ENCODE measurements around the gene RPS16. TPM values are rescaled to one million over a fixed set of nuclear protein-coding genes. Genes with fewer than 3 reads are reported as not detected.

RPS16 gene
- total RNA-seq, 2 experiments from 2014 or later, result 3,249 to 3,324 TPM

- H3K27me3 Mint-ChIP-seq, result peaks cover 2% of the 10 kb centered on the region
- peaks cover 15% of the 10 kb centered on the region for H3K36me3 Mint-ChIP-seq (ENCODE audit: low read depth)
- H3K4me3 Mint-ChIP-seq, result peak overlapping the region; percentile 79
- H3K27ac Mint-ChIP-seq, result peak overlapping the region; percentile 87
- no peaks in the 10 kb centered on the region for H3K9me3 Mint-ChIP-seq
- ATAC-seq (no peak), DNase-seq (peak; percentile 37)
- ChIA-PET POLR2A (interaction anchor here (1.1 to 8.7 kb wide), 4 partner anchors 14 to 22 kb away, joined by 4 to 66 read pairs (median 18); partner anchors contain the start of gene RPS16), CTCF (interaction anchor here (1.5 to 2.2 kb wide), 3 partner anchors 16 to 120 kb away, joined by 3 to 7 read pairs (median 7); partner anchors contain the start of gene RPS16)
- intact Hi-C loops (cut with micrococcal nuclease), result loop anchor here (5.0 to 10.0 kb wide), 2 partner anchors 76 to 289 kb away; partner anchors contain the start of genes GMFG and PAK4
- peaks cover 29% of the 10 kb centered on the region for H3K4me1 Mint-ChIP-seq (ENCODE audit: low read depth)
- TF ChIP-seq, protein P1, sequence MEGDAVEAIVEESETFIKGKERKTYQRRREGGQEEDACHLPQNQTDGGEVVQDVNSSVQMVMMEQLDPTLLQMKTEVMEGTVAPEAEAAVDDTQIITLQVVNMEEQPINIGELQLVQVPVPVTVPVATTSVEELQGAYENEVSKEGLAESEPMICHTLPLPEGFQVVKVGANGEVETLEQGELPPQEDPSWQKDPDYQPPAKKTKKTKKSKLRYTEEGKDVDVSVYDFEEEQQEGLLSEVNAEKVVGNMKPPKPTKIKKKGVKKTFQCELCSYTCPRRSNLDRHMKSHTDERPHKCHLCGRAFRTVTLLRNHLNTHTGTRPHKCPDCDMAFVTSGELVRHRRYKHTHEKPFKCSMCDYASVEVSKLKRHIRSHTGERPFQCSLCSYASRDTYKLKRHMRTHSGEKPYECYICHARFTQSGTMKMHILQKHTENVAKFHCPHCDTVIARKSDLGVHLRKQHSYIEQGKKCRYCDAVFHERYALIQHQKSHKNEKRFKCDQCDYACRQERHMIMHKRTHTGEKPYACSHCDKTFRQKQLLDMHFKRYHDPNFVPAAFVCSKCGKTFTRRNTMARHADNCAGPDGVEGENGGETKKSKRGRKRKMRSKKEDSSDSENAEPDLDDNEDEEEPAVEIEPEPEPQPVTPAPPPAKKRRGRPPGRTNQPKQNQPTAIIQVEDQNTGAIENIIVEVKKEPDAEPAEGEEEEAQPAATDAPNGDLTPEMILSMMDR (IDR thresholded peaks at IDR 0.05), result no peak
Observed at GRCh38 chr19:39413272-39413910, 22.4 kb downstream of the RPS16 start.

GRCh38 chr19:39412867-39413271 is 22.9 kb downstream of the RPS16 start:
- ChIA-PET POLR2A (interaction anchor here (1.2 to 2.2 kb wide), 4 partner anchors 14 to 23 kb away, joined by 4 to 80 read pairs (median 10); partner anchors contain the start of gene RPS16), CTCF (interaction anchor here (1.0 to 2.3 kb wide), 7 partner anchors 13 to 201 kb away, joined by 6 to 153 read pairs (median 7); partner anchors contain the start of genes MED29, PAF1 and RPS16)
- Mint-ChIP-seq H3K9me3 (no peaks in the 10 kb centered on the region), H3K4me3 (peak overlapping the region; percentile 79), H3K4me1 (ENCODE audit: low read depth) (peaks cover 29% of the 10 kb centered on the region), H3K27ac (peak overlapping the region; percentile 80), H3K36me3 (ENCODE audit: low read depth) (peaks cover 21% of the 10 kb centered on the region), H3K27me3 (peaks cover 2% of the 10 kb centered on the region)
- no peak for DNase-seq
- TF ChIP-seq, protein P1 (IDR thresholded peaks at IDR 0.05), result no peak
- no peak for ATAC-seq
- intact Hi-C loops (cut with micrococcal nuclease), result loop anchor here (1.0 to 10.0 kb wide), 3 partner anchors 16 to 288 kb away; partner anchors contain the start of genes GMFG and PAK4

DNA sequence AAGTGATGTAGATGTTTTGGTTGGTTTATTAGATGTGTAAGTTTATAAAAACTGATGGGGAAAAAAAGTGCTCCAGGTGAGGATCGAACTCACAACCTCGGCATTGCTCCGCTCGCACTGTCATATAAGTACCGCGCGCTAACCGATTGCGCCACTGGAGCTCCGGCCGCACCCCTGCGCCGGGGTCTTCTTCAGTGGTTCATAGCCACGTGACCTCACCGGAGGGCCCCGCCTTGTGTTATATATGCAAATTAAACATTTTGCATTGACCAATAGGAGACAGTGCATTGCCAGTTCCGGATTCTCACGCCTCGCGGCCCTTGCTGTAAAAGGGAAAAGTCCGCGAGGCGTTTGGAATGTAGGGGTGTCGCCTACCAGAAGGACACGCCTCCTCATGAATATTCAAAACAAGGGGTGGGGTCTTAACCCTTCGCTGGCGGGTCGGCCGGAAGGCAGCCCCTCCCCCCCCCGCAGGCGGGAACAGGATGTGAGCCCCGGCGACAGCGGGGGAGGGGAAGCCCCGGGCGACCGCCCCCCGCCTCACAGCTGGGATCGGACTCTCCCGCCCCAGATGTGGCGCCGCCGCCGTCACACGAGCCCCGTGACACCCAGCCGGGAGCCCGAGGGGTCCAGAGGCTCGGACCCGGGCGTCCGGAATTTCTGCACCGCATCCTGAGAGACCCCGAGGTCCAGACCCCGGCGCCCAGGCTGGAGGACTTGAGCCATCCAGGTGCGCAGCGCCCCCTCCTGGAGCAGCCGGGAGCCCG is 23.5 kb downstream of the RPS16 start, which contains the start of gene PLEKHG2:
Gene PLEKHG2 (plus strand): TSS at position 570 of the 767 bp plus-strand sequence. CDS start 1,418 bp downstream, outside the sequence.
- Mint-ChIP-seq H3K4me3 (peak within 1 kb of the TSS; percentile 79), H3K4me1 (ENCODE audit: low read depth) (peaks cover 29% of the 10 kb centered on the region), H3K36me3 (ENCODE audit: low read depth) (peaks cover 24% of the 10 kb centered on the region), H3K9me3 (no peaks in the 10 kb centered on the region), H3K27me3 (peaks cover 2% of the 10 kb centered on the region), H3K27ac (peak within 1 kb of the TSS; percentile 89)
- TF ChIP-seq, protein P1 (IDR thresholded peaks at IDR 0.05), result peak; percentile 85
- peak; percentile 98 for DNase-seq
- ChIA-PET POLR2A (interaction anchor here (1.0 to 2.2 kb wide), 9 partner anchors 14 to 77 kb away, joined by 3 to 80 read pairs (median 6); partner anchors contain the start of genes GMFG, MED29, PAF1 and RPS16), CTCF (interaction anchor here (1.0 to 2.3 kb wide), 16 partner anchors 9 to 482 kb away, joined by 3 to 153 read pairs (median 6); partner anchors contain the start of genes EID2B, GMFG, MED29 and MRPS12)
- intact Hi-C loops (cut with micrococcal nuclease), result loop anchor here (1.0 to 10.0 kb wide), 3 partner anchors 15 to 287 kb away; partner anchors contain the start of genes GMFG and PAK4
- peak; percentile 74 for ATAC-seq

DNA sequence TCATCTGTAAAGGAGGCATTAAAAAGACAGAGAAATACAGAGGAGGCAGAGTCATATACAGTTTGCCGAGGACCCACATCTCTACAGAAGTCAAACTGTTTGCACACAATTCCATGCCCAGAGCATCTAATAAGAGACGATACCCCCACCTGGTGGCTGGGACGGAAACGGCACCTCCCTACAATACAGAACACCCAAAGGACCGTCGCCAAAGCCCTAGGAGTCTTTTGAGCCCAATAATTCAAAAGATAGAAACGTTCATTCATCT is 24.0 kb downstream of the RPS16 start:
- ATAC-seq, result peak; percentile 54

More for the DNA sequence above, 24.0 kb downstream of the RPS16 start:
- Mint-ChIP-seq H3K27ac (peak overlapping the region; percentile 89), H3K27me3 (peaks cover 2% of the 10 kb centered on the region), H3K4me3 (peak overlapping the region; percentile 79), H3K4me1 (ENCODE audit: low read depth) (peaks cover 29% of the 10 kb centered on the region), H3K9me3 (no peaks in the 10 kb centered on the region), H3K36me3 (ENCODE audit: low read depth) (peaks cover 28% of the 10 kb centered on the region)
- ChIA-PET CTCF (interaction anchor here (0.6 to 2.3 kb wide), 17 partner anchors 9 to 481 kb away, joined by 3 to 153 read pairs (median 6); partner anchors contain the start of genes EID2B, GMFG, MED29 and MRPS12), POLR2A (interaction anchor here (1.0 to 2.2 kb wide), 9 partner anchors 14 to 76 kb away, joined by 3 to 80 read pairs (median 6); partner anchors contain the start of genes GMFG, MED29, PAF1 and RPS16)
- TF ChIP-seq, protein P1 (IDR thresholded peaks at IDR 0.05), result peak; percentile 97
- intact Hi-C loops (cut with micrococcal nuclease), result loop anchor here (1.0 to 10.0 kb wide), 3 partner anchors 14 to 287 kb away; partner anchors contain the start of genes GMFG and PAK4
- DNase-seq, result peak; percentile 97

All from activated CD8-positive, alpha-beta T cell treated with anti-CD3 and anti-CD28 coated beads for 36 hours (primary cell).